CD4-positive, alpha-beta T cell (primary cell): ENCODE measurements around the gene KRABD2.

Experiments used
- ATAC-seq: fragments of 200-7000 bp; cut with Tn5 transposase; one replicate; pipeline ENCODE4 v1.10.0; 2022; ENCODE audit warnings: mild to moderate bottlenecking; ENCODE audit not compliant: poor library complexity
- CTCF ChIA-PET: fragments of 350-600 bp; sonication (Branson Sonifier 250); formaldehyde crosslinking; loops from one replicate; lab custom pipeline; 2021; ENCODE audit warnings: antibody characterized with exemption, inconsistent platforms; lab: Charles Lee
- POLR2A ChIA-PET: fragments of 350-600 bp; sonication (Branson Sonifier 250); formaldehyde crosslinking; loops from one replicate; lab custom pipeline; 2021; ENCODE audit warnings: antibody characterized with exemption, inconsistent platforms; lab: Charles Lee
- DNase-seq, 14 experiments: peaks; one replicate each; pipeline ENCODE4 v3.0.0-alpha.2; 2013 to 2020; ENCODE audit warnings: mixed read lengths in 2 of 14
- H3K27ac ChIP-seq, 2 donors: one replicate each; pipeline versions ENCODE4 v1.5.1 to v1.7.0; 2013; ENCODE audit warnings: low read length in 2 of 2, low read depth in 1 of 2, mild to moderate bottlenecking in 1 of 2
- H3K27me3 ChIP-seq, 2 experiments: 1 replicate in 1 of 2; 2 replicates in 1 of 2; pipeline versions ENCODE4 v1.6.1 to v1.7.0; 2013; ENCODE audit warnings: low read length in 2 of 2, control low read depth in 1 of 2, mild to moderate bottlenecking in 1 of 2, moderate library complexity in 1 of 2; ENCODE audit not compliant: insufficient read depth in 2 of 2, control insufficient read depth in 1 of 2
- H3K36me3 ChIP-seq: one replicate; pipeline ENCODE4 v1.6.1; 2013; ENCODE audit warnings: low read length, control low read depth; ENCODE audit not compliant: insufficient read depth
- H3K4me1 ChIP-seq: one replicate; pipeline ENCODE4 v1.6.1; 2013; ENCODE audit warnings: low read length, control low read depth; ENCODE audit not compliant: insufficient read depth
- H3K4me3 ChIP-seq: one replicate; pipeline ENCODE4 v1.5.1; 2013; ENCODE audit warnings: mild to moderate bottlenecking, low read length, moderate library complexity
- H3K9me3 ChIP-seq, 2 experiments: 1 replicate in 1 of 2; 2 replicates in 1 of 2; pipeline versions ENCODE4 v1.6.1 to v1.7.0; 2013; ENCODE audit warnings: low read length in 2 of 2, mild to moderate bottlenecking in 2 of 2, control low read depth in 1 of 2, moderate library complexity in 1 of 2; ENCODE audit not compliant: control insufficient read depth in 1 of 2, insufficient read depth in 1 of 2
- H3K27ac Mint-ChIP-seq: one replicate; pipeline ENCODE4 v1.8.0; 2020; ENCODE audit warnings: mixed read lengths
- H3K27me3 Mint-ChIP-seq: one replicate; pipeline ENCODE4 v1.8.0; 2021; ENCODE audit warnings: mixed read lengths
- H3K36me3 Mint-ChIP-seq: one replicate; pipeline ENCODE4 v1.8.0; 2021; ENCODE audit warnings: low read depth, mixed read lengths
- H3K4me1 Mint-ChIP-seq: one replicate; pipeline ENCODE4 v1.8.0; 2021; ENCODE audit warnings: low read depth, mixed read lengths
- H3K4me3 Mint-ChIP-seq: one replicate; pipeline ENCODE4 v1.8.0; 2020; ENCODE audit warnings: mild to moderate bottlenecking, mixed read lengths
- H3K9me3 Mint-ChIP-seq: one replicate; pipeline ENCODE4 v1.8.0; 2020; ENCODE audit warnings: mixed read lengths
- intact Hi-C, 2 experiments: fragments of 100-400 bp; cut with DNase I in 1 of 2; cut with micrococcal nuclease in 1 of 2; formaldehyde crosslinking; loops; one replicate each; pipeline versions ENCODE4 v1.15.1 to v1.9.0; 2023 to 2025; cut with DNase I, micrococcal nuclease
- TF ChIP-seq, protein P1 (sequence below): fragments of 200-600 bp; IDR thresholded peaks from one replicate; pipeline ENCODE4 v1.8.0; 2022; ENCODE audit warnings: antibody characterized with exemption, mild to moderate bottlenecking

The KRABD2 gene

DNA sequence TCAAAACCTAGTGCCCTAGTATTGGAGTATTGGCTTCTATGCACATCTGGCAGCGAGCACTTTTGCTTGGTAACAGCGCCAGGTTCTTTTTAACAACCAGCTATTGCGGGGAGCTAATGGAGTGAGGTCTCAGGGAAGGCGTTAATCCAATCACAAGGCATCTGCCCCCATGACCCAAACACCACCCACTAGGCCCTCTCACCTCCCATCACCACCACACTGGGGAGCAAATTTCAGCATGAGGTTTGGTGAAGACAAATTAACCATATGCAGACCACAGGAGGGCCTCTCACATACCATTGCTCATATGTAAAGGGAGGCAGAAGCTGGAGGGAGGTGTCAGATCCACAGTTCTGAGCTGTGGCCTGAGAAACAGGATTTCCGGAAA is 37.8 kb downstream of the KRABD2 start:
- ChIA-PET CTCF (no interaction called here), POLR2A (interaction anchor here (1.7 kb wide), 1 partner anchor 10 kb away, joined by 3 read pairs; no protein-coding TSS in a partner anchor)
- Histone ChIP-seq H3K27me3 (no peaks in the 10 kb centered on the region), H3K4me1 (peaks cover 5% of the 10 kb centered on the region), H3K4me3 (no peak overlapping the region), H3K36me3 (no peaks in the 10 kb centered on the region), H3K27ac (no peak overlapping the region), H3K9me3 (no peaks in the 10 kb centered on the region)
- Mint-ChIP-seq H3K4me3 (no peak overlapping the region), H3K27me3 (peaks cover 11% of the 10 kb centered on the region), H3K36me3 (no peaks in the 10 kb centered on the region), H3K9me3 (no peaks in the 10 kb centered on the region), H3K4me1 (peaks cover 12% of the 10 kb centered on the region), H3K27ac (no peak overlapping the region)
- DNase-seq = no peak
- TF ChIP-seq, protein P1, sequence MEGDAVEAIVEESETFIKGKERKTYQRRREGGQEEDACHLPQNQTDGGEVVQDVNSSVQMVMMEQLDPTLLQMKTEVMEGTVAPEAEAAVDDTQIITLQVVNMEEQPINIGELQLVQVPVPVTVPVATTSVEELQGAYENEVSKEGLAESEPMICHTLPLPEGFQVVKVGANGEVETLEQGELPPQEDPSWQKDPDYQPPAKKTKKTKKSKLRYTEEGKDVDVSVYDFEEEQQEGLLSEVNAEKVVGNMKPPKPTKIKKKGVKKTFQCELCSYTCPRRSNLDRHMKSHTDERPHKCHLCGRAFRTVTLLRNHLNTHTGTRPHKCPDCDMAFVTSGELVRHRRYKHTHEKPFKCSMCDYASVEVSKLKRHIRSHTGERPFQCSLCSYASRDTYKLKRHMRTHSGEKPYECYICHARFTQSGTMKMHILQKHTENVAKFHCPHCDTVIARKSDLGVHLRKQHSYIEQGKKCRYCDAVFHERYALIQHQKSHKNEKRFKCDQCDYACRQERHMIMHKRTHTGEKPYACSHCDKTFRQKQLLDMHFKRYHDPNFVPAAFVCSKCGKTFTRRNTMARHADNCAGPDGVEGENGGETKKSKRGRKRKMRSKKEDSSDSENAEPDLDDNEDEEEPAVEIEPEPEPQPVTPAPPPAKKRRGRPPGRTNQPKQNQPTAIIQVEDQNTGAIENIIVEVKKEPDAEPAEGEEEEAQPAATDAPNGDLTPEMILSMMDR = no peak
- no peak for ATAC-seq
- intact Hi-C loops = no loop called here

DNA sequence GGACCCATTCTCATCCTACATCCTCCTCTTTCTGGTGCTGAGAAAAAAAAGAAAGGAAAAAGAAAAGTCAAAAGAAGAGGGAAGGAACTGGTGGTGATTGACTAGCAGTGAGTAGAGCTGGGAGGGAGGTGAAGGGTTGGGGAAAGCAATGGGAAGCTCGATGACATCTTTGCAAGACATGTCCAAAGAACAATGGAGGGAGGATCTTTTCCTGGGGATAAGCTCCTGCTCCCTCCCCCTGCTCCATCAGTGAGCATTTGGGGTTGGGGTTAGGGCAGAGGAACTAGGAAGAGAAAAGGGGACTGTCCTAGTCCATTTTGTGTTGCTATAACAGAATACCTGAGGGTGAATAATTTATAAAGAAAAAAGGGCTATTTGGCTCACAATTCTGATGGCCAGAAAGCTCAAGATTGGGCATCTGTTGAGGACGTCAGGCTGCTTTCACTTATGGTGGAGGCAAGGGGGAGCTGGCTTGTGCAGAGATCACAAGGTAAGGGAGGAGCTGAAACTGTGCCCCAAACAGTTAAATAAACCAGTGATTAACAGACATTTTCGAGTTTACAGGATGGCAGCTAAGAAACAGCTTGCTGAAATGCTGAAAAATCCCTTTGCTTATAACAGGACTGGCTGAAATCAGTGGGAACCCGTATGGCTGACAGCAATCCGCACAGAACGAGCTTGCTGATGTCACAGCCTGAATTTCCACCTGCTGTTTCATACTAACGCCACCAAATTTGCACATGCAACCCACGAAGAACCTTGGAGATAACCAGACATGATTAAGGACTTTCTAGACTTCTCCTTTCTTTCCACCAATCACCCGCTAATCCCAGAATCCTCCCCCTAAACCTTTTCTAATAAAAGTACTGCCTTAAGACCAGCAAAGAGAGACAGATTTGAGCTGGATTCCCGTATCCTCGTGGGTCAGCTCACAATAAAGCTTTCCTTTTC is 38.4 kb downstream of the KRABD2 start:
- H3K9me3 Mint-ChIP-seq = no peaks in the 10 kb centered on the region
- intact Hi-C loops = no loop called here
- ChIA-PET CTCF (no interaction called here), POLR2A (interaction anchor here (1.7 kb wide), 1 partner anchor 9 kb away, joined by 3 read pairs; no protein-coding TSS in a partner anchor)
- ATAC-seq (no peak), DNase-seq (peak in 2 of 14 experiments; percentile 44 to 49)
- peaks cover 5% of the 10 kb centered on the region for H3K4me1 ChIP-seq
- no peak overlapping the region for H3K27ac Mint-ChIP-seq
- H3K4me3 Mint-ChIP-seq = peak overlapping the region; percentile 6
- TF ChIP-seq, protein P1 = no peak
- peaks cover 12% of the 10 kb centered on the region for H3K4me1 Mint-ChIP-seq
- peaks cover 11% of the 10 kb centered on the region for H3K27me3 Mint-ChIP-seq
- H3K27ac ChIP-seq = no peak overlapping the region
- H3K36me3 ChIP-seq = no peaks in the 10 kb centered on the region
- H3K4me3 ChIP-seq = no peak overlapping the region
- H3K36me3 Mint-ChIP-seq = no peaks in the 10 kb centered on the region
- no peaks in the 10 kb centered on the region for H3K9me3 ChIP-seq
- no peaks in the 10 kb centered on the region for H3K27me3 ChIP-seq

DNA sequence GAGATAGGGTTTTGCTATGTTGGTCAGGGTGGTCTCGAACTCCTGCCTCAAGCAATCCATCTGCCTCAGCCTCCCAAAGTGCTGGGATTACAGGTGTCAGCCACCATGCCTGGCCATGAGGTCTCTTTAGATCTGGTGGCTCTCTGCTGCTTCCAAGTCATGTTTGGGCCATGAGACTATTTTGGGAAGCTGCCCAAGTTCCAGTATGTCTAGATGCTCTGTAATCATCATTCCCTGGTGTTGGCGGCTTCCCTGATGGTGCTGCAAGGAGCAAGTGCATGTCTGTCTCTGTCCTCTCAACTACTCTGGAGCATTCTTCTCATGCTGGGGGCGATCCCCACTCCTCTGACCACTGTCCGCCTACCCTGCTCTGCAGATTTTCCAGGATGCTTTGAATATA is 43.2 kb downstream of the KRABD2 start:
- Mint-ChIP-seq H3K36me3 (no peaks in the 10 kb centered on the region), H3K4me3 (no peak overlapping the region), H3K4me1 (peaks cover 7% of the 10 kb centered on the region), H3K9me3 (no peaks in the 10 kb centered on the region), H3K27me3 (peaks cover 33% of the 10 kb centered on the region), H3K27ac (no peak overlapping the region)
- ChIA-PET CTCF (no interaction called here), POLR2A (no interaction called here)
- TF ChIP-seq, protein P1 = no peak
- ATAC-seq (no peak), DNase-seq (no peak)
- Histone ChIP-seq H3K4me3 (no peak overlapping the region), H3K9me3 (no peaks in the 10 kb centered on the region), H3K27me3 (peaks cover 3 to 7% of the 10 kb centered on the region in 2 experiments), H3K36me3 (no peaks in the 10 kb centered on the region), H3K4me1 (peaks cover 5% of the 10 kb centered on the region), H3K27ac (no peak overlapping the region)
- intact Hi-C loops = no loop called here
